ENCODE data around the gene NUP93. TPM values are rescaled to one million over a fixed set of nuclear protein-coding genes. Genes with fewer than 3 reads are reported as not detected.
"Not testable (repeated sequence)": the region's sequence is repeated elsewhere in the genome, so short reads cannot be mapped to it uniquely, and the experiment has no call there.

NUP93 gene
- polyA plus RNA-seq, 5 donors = 60.7 to 67.2 (median 63.6) TPM

- peak; percentile 34 to 39 for DNase-seq
Measured at GRCh38 chr16:56776562-56776961, 46.6 kb downstream of the NUP93 start.

DNA sequence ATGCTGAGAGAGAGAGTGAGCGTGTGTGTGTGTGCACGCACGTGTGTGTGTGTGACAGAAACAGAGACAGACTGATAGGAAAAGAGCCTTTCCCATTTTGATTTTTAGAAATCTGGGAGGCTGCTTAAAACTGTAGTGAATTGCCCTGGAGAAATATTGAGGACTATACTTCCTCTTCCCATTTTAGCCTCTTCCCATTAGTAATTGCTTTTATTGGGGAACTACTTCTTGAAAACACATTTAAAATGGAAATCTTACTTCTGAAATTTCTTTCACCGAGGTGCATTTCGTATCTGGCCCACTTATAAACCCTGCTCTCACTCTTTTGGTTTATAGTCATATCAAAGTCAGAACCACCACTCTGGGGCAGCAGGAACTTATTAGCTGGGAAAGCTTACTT, 47.1 kb downstream of the NUP93 start:
- no peak for DNase-seq

- DNase-seq = peak; percentile 38 to 39
Measured at GRCh38 chr16:56777482-56777881, 47.6 kb downstream of the NUP93 start.

- DNase-seq = no peak
Measured at GRCh38 chr16:56779906-56780305, 50.0 kb downstream of the NUP93 start.

DNA sequence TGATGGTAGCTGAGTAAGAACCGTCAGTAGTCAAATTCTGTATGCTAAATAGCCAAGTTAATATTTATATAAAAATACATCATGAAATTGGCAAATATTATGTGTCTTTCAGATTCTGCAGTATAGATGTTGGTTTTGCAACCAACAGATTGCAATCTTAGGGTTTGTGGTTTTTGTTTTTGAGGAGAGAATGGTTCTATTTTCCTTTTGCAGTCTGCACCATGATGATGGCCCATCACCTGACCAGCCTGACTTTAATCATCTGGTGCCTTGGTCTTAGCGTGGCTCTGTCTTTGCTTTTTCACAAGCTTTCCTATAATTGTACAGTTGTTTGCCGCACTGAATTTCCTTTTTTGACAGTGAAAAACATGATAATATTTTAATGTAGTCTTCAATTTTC, 50.7 kb downstream of the NUP93 start:
- no peak for DNase-seq

GRCh38 chr16:56781528-56781961, 51.6 kb downstream of the NUP93 start:
- DNase-seq = no peak

DNA sequence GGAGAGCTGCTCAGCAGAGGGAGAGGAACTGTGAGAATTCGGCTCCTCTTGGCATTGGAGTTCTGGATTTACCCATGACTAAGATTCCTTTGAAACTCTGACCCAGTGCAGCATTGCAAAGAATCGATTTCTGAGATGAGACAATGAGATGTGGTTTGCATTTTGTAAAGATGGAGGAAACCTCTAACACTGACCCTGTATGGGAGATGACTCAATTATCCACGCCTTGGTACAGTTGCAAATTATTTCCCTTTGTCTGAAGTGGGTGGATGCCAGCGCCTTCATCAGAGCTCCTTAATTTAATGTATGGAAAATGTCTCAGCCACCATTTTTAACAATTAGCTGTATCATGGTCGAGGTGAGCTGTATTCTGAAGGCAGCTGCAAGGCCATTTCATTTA, 53.4 kb downstream of the NUP93 start:
- DNase-seq = no peak

DNA sequence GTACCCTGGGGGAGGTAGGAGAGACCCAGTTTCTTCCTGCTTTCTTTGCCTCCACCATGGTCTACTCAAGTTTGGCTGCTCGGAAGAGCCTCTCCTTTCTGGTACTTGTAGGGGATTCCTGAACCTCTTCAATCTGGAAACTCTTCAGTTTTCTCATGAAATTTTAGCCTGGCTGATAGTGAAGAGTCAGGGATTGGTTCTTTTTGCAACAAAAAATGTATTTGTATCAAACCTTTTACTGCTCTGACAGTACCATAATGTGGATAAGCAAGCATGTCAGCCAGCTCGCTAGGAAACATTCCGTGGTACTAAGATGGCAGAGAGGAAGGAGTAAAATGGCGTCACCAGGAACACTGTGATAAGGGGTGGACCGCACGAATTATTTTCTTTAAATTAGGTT, 55.4 kb downstream of the NUP93 start:
- no peak for DNase-seq

DNA sequence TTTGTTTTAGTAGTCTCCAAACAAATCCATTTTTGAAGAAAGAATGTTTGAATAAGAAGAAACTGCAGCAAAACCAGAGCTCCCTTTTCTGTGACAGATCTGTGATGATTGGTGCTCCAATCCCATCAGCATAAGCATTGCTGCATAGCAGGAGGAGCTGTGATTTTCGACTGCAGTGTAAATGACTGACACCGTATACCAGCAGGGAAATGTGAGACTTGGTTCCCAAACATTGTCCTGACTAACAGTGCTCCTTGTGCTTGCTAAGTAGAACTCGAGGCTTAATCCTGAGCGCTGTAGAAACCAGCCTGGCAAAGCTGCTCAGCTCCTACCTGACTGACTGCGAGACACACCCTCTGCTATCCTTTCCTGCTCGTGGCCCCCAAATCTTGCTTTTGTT, 57.2 kb downstream of the NUP93 start:
- DNase-seq = no peak

DNA sequence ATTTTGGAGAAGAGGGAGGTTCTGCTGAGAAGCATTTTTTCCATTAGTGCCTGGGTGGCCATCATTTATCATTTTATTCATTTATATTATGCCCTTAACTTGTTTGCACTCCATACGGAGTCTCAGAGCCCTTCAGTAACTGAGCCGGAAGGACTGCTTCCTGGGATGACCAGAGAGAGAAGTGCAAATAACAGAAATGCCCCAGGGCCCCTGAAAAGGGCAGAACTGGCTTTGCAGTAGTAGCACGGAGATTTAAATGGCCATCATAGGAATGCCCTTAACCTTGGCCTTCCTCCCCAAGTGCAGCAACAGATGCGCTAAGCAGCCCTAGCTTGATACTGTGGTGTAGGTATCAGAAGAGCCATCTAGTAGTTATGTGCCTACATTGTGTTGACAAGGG, 58.5 kb downstream of the NUP93 start:
- DNase-seq = no peak

GRCh38 chr16:56789360-56789759, 59.4 kb downstream of the NUP93 start:
- DNase-seq = no peak

DNA sequence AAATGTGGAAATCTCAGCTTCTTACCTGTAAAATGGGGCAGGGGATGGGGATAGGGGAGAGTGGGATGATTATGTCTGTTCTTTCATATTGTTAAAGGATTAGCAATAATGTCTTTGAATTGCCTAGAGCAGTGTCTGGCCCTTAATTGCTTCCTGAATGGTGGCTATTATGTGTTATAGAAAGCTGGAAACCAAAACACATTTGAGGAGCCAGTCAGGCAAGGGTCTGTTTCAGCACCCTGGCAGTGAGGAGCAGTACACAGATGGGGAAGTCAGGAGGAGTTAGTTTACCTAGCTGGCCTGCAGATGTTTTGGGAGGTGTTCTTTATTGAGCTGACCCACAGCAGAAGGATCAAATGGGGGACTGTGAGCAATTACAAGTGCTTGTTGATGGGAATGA, 63.0 kb downstream of the NUP93 start:
- DNase-seq = no peak

DNA sequence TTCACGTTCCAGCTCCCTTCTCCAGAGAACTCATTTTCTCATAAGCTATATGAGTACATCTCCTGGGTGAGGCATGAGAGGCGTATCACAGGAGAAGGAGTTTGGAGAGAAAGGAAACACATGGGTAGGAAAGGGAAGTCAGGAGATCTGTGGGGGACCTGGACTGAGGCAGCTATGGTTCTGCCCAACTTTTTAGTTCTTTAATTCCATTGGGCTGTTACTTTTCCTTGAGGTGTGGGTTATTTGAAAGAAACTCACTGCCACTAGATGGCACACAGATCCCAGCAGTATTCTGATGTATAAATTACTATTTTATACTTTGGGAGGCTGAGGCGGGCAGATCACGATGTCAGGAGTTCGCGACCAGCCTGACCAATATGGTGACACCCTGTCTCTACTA, 63.6 kb downstream of the NUP93 start:
- DNase-seq = no peak

DNA sequence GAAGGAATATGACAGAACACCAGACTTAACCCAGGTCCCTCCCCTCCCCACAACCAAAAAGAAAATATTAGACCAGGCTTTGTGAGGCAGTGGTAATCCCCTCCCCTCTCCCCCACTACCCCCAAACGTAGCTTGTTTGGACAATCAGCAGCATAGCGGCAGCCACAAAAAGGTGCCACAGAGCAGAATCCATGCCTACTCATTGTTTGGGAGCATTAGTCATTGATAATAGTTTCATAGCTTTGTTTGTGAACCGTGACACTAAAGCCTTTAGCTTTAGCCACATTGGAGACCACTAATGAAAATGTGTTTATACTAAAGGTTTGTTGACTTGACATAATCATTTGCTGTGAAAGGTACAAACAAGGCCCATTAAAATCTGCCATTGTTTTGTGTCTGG, 65.1 kb downstream of the NUP93 start:
- no peak for DNase-seq

DNA sequence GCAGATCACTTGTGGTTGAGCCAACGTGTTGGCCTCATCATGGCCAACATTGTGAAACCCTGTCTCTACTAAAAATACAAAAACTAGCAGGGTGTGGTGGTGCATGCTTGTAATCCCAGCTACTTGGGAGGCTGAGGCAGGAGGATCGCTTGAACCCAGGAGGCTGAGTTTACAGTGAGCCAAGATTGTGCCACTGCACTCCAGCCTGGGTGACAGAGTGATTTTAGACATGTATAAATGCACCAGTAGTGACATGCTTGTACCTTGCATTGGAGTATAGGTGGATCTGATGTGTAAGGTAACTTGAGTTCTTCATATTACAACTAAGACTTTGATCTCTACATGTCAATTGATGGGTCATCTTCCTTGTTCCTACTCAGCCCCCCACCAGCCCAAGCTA, 67.1 kb downstream of the NUP93 start:
- DNase-seq = not testable (repeated sequence)

DNA sequence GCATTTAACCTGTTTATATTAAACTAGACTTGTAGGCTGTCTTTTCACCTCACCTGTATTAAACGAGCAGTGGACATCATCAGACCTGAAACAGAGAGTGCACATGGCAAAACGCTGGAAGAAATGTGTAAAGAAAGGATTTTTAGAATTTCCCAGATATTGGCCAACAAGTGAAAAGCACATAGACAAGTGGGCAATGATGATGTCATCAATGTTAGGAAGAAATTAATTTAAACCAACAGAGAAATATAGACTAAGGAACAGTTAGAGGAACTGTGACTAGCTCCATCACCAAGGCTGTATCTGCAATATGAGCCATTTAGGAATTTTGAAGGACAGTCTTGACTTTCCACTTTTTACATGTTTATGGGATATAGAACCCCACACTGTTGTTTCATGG, 67.9 kb downstream of the NUP93 start:
- DNase-seq = no peak

DNA sequence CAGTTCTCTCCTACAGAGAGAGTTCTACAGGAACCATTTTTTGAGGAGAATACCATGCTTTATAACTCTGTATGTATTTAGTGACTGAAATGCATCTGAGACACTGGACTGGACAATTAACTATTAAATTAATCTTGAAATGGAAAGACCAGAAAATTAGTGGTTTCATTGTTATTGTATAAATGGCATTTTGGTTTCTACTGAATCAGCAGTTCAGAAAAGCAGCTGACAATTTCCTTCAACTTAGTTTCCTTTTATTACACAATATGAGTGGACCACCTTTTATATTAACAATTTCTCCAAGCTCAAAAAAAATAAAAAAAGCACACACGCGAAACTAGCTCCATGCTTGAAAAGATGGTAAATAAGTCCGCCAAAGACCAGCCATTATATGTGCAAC, 69.0 kb downstream of the NUP93 start:
- no peak for DNase-seq

DNA sequence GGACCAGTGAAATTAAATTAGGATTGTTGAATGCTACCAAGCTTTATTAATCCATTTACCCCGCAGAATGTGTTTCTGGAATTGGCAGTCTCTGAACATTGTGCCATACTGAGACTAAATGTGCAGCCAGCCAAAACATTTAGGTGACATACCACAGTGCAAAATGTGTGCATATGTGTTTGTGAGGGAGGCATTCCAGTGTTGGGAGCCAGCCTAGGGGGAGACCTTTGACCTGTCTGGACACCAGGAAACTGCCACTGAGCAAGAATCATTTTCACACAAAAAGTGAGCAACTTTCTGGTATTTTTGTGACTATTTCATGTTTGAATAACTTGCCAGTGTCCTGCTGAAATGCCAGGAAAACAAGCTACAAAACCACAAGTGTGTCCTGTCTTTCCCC, 70.4 kb downstream of the NUP93 start:
- no peak for DNase-seq

GRCh38 chr16:56801762-56802161, 71.8 kb downstream of the NUP93 start:
- no peak for DNase-seq

DNA sequence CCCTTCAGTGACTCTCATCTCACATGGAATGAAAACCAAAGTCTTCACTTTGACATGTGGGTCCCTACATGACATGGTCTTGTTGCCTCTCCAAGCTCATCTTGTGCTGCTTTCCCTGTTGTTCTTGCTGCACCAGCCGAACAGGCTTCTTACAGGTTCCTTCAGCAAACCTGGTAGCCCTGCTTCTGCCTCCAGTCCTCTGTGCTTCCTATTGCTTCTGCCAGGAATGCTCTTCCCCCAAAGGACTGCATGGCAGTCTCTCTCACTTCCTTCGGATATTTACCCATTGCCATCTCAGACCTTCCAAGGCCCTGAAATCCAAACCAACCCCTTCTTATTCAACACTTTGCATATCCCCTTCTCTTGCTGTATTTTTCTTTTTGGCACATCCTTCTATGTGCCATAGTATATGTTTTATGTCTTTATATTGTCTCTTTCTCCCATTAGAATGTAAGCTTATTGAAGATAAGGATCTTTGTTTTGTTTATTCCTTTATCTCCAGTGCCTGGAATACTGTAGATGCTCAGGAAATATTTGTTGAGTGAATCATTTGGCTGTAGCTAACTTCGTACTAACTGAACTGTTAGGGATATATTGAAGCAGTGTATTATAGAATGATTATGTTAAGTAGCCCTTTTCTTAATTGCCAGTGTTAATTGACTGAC, 77.2 kb downstream of the NUP93 start:
- DNase-seq = no peak

- DNase-seq = not testable (repeated sequence)
Measured at GRCh38 chr16:56807676-56808067, 77.7 kb downstream of the NUP93 start.

DNA sequence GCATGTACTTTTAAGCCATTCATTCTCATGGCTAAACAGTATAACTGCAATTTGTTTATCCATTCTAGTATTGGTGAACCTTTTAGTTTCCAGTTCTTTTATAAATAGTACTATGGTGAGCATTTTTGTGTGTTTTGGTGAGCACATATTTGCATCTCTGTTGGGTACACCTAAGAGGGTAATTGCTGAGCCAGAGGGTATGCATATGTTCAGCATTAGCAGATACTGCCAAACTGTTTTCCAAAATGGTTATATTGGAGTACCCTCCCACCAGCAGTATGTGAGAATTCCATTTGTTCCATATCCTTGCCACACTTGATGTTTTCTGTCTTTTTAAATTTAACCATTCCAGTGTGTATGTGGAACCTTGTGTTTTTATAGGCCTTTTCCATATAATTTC, 81.0 kb downstream of the NUP93 start:
- DNase-seq = no peak

DNA sequence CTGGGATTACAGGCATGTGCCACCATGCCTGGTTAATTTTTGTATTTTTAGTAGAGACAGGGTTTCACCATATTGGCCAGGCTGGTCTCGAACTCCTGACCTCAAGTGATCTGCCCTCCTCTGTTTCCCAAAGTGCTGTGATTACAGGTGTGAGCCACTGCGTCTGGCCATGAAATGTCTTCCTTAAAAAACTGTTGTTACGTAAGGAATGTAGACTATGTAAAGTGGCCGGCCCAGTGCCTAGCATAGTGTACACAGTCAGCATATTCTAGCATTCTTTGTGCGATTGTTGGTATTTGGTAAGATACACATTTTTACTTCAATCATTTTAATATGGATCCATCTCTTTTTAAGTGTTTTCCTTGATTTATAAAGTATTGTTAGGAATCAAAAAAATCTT, 81.7 kb downstream of the NUP93 start:
- DNase-seq = not testable (repeated sequence)

DNA sequence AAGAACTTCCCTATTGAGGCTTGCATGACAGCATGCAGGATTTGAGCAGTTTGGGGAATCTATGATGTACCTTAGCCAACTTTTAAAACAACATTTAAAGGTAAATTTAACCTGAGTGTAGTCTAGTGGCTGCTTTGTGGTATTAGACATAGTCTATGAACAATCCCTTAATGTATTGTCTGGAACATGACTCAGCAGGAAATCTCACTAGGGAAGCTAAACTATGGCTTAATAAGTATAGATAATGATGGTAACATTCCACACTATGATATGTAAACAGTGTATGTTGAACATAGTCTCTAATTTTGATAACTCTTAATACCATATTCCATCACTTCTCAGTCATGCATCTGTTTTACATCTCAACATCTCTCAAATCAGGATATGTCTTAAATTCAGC, 83.0 kb downstream of the NUP93 start:
- DNase-seq = no peak

Data from right lung (tissue), 5 donors.